Measurements from ENCODE around the gene SIRT7.

SIRT7 gene

DNA sequence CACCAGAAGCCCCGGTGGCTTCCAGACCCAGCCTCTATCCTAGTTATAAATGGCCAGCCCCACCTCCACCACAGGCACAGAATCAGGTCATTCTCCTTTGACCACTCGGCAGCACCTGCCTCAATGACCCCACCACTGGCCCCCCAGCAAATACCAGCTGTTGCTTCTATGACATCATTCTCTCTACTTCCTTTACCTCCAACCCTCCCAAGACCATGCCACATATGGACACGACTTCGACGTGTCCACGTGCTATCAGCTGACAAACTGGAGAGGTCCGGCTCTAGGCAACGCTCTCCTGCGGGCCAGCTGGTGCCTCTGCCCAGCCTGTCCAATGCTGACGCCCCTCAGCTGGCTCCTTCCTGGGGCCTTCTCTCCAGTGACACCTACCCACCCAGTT lies 32.5 kb downstream of the SIRT7 start:
- no peak for DNase-seq (ENCODE audit: low spot score)

DNA sequence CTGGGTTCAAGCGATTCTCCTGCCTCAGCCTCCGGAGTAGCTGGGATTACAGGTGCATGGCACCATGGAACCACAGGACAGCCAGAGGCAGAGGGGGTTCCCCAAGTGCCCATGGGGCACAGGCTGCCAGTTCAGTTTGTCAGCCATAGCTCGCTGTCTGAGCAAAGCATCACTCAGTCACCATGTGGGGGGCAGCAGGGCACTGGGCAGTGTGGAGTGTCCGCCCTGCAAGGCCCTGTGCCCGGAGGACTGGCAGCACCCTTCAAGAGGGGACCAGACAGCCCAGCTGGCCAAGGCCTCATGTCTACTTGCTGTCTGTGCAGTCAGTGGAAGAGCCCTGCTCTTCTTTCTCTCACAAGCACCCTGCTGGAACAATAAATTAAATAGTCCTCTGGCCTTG lies 33.0 kb downstream of the SIRT7 start:
- no peak for DNase-seq (ENCODE audit: low spot score)

DNA sequence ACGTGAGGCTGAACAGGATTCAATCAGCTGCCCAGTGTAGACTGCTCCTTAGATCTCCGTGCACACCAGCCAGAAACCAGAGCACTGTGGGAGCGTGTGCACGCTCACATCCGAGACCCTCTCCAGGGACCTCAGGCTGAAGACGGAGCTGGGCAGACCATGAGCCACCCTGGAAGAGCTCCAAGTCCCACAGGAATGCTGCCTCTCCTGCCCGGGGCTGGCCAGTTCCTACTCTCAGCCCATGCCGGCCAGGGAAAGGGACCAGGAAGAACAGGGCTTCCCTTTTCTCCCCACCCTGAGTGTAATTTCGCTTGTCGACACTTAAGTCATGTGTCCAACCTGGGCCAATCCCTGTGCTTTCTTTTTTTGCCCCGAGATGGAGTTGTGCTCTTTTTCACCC lies 33.5 kb downstream of the SIRT7 start:
- no peak for DNase-seq (ENCODE audit: low spot score)

GRCh38 chr17:81879121-81879520 lies 38.9 kb downstream of the SIRT7 start:
- DNase-seq (ENCODE audit: low spot score) = no peak

GRCh38 chr17:81878294-81878693 lies 39.7 kb downstream of the SIRT7 start:
- DNase-seq (ENCODE audit: low spot score) = no peak

DNA sequence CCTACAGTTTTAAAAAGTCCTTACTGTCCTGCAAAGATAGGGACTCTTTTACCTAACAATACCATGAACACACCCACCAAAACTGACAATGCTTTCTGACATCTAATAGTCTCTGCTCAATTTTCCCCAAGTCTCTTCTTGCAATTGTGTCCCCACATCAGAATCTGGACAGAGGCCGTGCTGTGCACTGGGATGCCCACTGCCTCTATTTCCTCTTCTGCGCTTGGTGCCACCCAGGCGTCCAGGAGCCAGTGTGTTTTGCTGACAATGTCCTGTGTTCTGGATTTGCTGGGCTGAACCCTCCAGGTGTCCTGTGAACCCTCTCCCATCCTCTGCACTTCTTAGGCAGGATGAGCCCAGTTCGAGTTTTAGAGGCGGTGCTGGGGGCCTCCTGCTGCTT lies 40.4 kb downstream of the SIRT7 start:
- DNase-seq (ENCODE audit: low spot score) = no peak

- DNase-seq (ENCODE audit: low spot score) = peak; percentile 88
Observed at GRCh38 chr17:81871387-81872230, 46.4 kb downstream of the SIRT7 start.

DNA sequence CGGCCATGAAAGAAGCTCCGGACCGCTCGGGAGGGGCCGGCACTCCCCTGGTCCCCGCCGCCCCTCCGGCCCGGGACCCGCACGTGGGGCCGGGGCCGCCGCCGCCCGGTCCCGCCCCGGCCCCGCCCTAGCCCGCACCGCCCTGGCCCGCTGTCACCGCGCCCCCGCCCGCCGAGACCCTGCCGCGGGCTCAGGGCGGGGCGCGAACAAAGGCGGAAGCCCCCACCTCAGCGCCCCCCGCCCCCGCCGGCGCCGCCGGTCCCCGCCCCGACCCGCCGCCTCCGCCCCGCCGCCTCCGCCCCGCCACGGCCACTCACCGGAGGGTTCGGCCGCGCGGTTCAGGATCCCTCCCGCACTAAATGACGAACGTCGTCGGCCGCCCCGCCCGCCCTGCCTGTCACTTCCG lies 47.0 kb downstream of the SIRT7 start, which contains the start of gene ARHGDIA:
Gene ARHGDIA (minus strand): TSS at position 357 of the 406 bp plus-strand sequence. CDS start 1,407 bp downstream, outside the sequence.
- no peak for DNase-seq (ENCODE audit: low spot score)

DNA sequence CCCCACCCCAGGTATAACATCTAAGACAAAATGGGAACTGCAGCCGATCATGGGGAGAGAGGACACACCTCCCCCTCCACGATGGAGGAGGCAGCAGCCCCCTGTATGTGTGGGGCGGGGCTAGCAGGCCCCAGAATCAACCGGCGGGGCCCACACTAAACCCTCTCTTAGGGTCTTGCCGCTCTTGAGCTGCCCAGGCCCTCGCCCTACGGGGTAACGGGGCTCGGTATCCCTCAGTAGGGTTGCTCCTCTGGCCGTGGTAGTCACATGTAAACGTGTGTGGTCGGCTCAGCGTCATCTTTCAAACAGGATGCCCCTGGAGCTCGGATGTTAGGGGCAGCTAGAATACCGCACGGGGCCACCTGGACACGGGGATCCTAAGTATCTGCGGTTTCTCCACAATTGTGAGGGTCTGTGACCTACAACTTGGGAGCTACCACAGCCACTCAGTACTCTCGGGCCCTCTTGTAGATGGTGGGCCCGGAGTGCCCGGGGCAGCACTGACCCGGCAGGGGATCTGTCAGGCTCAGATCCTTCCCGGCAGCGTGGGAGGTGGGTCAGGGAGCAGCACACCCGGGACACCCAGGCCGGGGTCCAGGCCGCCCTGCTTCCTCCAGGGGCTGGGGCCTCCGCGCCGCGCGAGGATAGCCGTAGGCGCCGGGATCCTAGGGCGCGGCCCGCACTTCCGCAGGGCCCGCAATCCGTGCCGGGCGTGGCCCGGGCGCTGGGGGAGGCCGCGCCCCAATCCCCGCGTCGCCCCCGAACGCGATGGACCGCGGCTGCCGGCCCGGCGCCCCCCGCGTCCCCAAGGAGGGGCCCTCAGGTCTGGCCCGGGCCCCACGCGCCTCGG lies 47.6 kb downstream of the SIRT7 start:
- DNase-seq (ENCODE audit: low spot score) = no peak

- DNase-seq (ENCODE audit: low spot score) = no peak
Observed at GRCh38 chr17:81869221-81870130, 48.5 kb downstream of the SIRT7 start.

GRCh38 chr17:81868674-81869220 lies 49.2 kb downstream of the SIRT7 start:
- DNase-seq (ENCODE audit: low spot score) = no peak

GRCh38 chr17:81867991-81868673 lies 49.8 kb downstream of the SIRT7 start:
- DNase-seq (ENCODE audit: low spot score) = no peak

GRCh38 chr17:81867170-81867990 lies 50.6 kb downstream of the SIRT7 start:
- DNase-seq (ENCODE audit: low spot score) = no peak

DNA sequence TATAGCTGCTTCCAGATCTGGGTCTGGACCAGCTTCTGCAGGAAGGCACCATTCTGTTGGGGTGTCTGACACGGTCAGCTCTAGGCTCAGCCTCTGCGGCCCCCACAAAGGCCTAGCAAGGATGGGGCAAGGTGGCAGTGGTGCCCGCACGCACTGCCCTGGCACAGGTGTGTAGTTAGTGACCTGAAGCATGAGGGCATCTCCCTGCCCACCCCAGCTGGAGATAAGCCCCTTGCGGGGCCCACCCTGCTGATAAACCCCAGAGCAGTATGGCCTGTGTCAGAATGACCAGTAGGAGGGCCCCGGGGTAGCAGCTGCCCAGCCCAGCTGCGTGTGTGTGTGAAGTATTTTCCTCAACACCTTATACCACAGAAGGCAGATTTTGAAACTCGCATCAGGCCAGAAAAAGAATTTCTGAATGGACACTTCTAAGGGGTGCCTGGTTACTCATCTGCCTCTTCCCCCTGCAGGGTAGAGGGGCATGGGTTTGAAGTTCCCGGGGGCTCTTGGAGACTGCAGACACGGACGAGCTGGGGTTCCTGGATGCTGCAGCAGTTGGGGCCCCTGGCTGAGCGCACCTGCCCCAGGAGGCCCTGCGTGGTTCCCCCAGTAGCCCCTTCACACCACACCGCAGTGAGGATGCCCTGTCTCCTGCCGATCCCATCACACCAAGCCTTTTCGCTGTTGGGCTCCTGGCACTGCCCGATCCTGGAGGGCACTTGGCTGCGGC lies 51.4 kb downstream of the SIRT7 start:
- no peak for DNase-seq (ENCODE audit: low spot score)

- no peak for DNase-seq (ENCODE audit: low spot score)
Observed at GRCh38 chr17:81865733-81866439, 52.1 kb downstream of the SIRT7 start.

DNA sequence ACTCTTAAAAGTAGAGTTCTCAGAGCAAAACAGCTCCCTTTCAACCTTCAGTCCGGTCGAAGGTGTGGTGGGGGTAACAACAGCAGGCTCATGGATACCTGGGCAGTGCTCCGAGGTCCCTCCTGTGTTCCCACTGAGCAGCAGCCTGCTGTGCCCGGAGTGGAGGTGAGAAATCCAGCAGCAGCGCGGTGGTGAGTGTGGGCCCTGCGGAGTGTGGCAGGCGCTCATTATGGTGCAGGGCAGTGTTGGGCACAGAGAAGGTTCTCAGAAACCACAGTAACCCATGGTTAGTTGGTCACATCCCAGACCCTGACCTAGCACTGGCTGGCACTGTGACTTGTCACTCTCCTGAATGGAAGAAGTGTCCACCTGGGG lies 52.6 kb downstream of the SIRT7 start:
- no peak for DNase-seq (ENCODE audit: low spot score)

- DNase-seq (ENCODE audit: low spot score) = no peak
Observed at GRCh38 chr17:81863833-81864768, 53.9 kb downstream of the SIRT7 start.

Data from putamen (tissue), 1 donor.